ENCODE results near the gene OR1F1. TPM values are rescaled to one million over a fixed set of nuclear protein-coding genes. Genes with fewer than 3 reads are reported as not detected.

OR1F1 gene
- polyA plus RNA-seq, 1 of the 3 experiments (the other 2 are of a cell fraction), result 0.71 TPM

DNA sequence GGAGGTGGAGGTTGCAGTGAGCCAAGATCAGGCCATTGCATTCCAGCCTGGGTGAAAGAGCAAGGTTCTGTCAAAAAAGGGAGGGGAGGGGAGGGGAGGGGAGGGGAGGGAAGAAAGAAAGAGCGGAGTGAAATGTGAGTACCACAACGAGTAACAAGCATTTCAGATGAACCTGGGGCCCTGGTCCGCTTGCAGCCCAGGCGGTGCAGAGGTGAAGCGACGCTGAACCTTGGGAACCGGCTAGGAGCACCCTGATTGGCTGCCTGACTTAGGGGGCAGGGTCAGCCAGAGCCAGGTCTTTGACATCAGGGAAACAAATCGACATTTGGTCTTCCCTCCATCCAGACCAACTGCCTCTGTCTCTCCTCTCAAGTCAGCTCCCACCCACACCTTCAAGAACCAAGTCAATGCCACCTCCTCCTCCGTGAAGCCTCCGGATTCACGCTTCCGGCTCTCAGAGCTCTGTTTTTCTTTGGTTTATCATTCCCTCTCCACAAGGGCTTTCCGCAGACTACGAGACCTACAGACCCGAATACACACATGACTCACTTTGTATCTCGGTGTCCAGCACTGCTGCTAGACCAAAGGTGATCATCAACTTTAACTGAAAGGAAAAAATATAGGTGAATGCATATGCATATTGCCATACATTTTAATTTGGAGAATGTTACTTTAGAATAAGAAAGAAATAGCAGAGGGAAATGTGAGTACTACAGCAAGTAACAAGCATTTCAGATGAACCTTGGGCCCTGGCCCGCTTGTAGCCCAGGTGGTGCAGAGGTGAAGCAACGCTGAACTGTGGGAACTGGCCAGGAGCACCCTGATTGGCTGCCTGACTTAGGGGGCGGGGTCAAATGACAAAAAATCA lies 19.3 kb downstream of the OR1F1 start:
- H3F3A ChIP-seq (replicated peaks; ENCODE audit: insufficient read depth), result no peaks in the 10 kb centered on the region
- H3K79me2 ChIP-seq (ENCODE audit: insufficient read depth), result no peaks in the 10 kb centered on the region
- ChIA-PET CTCF (no interaction called here), POLR2A (interaction anchor here (0.6 kb wide), 1 partner anchor 29 kb away, joined by 3 read pairs; no protein-coding TSS in a partner anchor)
- WGBS (ENCODE audit: low lambda C conversion rate), result 32% methylated on average over 19 of the region's 19 CpGs
- H3K27me3 ChIP-seq (ENCODE audit: insufficient read depth), result no peaks in the 10 kb centered on the region
- H3K27ac ChIP-seq (ENCODE audit: low read depth in 2 of 2, low read length in 1 of 2), result no peak overlapping the region
- DNase-seq, result no peak
- peak overlapping the region in 1 of 2 experiments; percentile 23; a peak in 1 of 4 replicates for H3K4me3 ChIP-seq (ENCODE audit: low read depth in 2 of 2, low read length in 1 of 2)
- H3K9me2 ChIP-seq, result no peaks in the 10 kb centered on the region
- no peak overlapping the region for H2AFZ ChIP-seq (ENCODE audit: low read depth)
- H3K9ac ChIP-seq, result no peak overlapping the region
- H3K4me1 ChIP-seq (ENCODE audit: control insufficient read depth in 1 of 2, insufficient read depth in 2 of 2, low read depth in 1 of 2, low read length in 1 of 2), result no peaks in the 10 kb centered on the region
- TF ChIP-seq GATA2 (CRISPR knock-in tag; IDR thresholded peaks at IDR 0.05), result no peak
- no peak for TF ChIP-seq MXI1 (IDR thresholded peaks at IDR 0.05; ENCODE audit: low read depth, low read length)
- TF ChIP-seq TCF12 (IDR thresholded peaks at IDR 0.05), result no peak
- TF ChIP-seq, protein P1, sequence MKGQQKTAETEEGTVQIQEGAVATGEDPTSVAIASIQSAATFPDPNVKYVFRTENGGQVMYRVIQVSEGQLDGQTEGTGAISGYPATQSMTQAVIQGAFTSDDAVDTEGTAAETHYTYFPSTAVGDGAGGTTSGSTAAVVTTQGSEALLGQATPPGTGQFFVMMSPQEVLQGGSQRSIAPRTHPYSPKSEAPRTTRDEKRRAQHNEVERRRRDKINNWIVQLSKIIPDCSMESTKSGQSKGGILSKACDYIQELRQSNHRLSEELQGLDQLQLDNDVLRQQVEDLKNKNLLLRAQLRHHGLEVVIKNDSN (IDR thresholded peaks at IDR 0.05; ENCODE audit: borderline replicate concordance, low read depth), result no peak
- TF ChIP-seq YY1 (IDR thresholded peaks at IDR 0.05; ENCODE audit: low read depth), result no peak
- TF ChIP-seq ELF1 (IDR thresholded peaks at IDR 0.05), result no peak
- no peak for TF ChIP-seq JUND (IDR thresholded peaks at IDR 0.05)
- TF ChIP-seq NRF1 (IDR thresholded peaks at IDR 0.05; ENCODE audit: low read depth, low read length), result no peak
- no peak for TF ChIP-seq EP300 (IDR thresholded peaks at IDR 0.05; ENCODE audit: borderline replicate concordance in 1 of 2, low read depth in 1 of 2, low read length in 1 of 2)
- TF ChIP-seq CHD2 (IDR thresholded peaks at IDR 0.05; ENCODE audit: low read length, partially characterized antibody), result no peak
- TF ChIP-seq, protein P2, sequence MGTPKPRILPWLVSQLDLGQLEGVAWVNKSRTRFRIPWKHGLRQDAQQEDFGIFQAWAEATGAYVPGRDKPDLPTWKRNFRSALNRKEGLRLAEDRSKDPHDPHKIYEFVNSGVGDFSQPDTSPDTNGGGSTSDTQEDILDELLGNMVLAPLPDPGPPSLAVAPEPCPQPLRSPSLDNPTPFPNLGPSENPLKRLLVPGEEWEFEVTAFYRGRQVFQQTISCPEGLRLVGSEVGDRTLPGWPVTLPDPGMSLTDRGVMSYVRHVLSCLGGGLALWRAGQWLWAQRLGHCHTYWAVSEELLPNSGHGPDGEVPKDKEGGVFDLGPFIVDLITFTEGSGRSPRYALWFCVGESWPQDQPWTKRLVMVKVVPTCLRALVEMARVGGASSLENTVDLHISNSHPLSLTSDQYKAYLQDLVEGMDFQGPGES (IDR thresholded peaks at IDR 0.05; ENCODE audit: low read depth, low read length), result no peak
- TF ChIP-seq, protein P3, sequence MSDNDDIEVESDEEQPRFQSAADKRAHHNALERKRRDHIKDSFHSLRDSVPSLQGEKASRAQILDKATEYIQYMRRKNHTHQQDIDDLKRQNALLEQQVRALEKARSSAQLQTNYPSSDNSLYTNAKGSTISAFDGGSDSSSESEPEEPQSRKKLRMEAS (IDR thresholded peaks at IDR 0.05; ENCODE audit: low read depth), result no peak
- TF ChIP-seq, protein P4, sequence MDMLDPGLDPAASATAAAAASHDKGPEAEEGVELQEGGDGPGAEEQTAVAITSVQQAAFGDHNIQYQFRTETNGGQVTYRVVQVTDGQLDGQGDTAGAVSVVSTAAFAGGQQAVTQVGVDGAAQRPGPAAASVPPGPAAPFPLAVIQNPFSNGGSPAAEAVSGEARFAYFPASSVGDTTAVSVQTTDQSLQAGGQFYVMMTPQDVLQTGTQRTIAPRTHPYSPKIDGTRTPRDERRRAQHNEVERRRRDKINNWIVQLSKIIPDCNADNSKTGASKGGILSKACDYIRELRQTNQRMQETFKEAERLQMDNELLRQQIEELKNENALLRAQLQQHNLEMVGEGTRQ (IDR thresholded peaks at IDR 0.05; ENCODE audit: borderline replicate concordance, low read depth, low read length), result no peak
- no peak for TF ChIP-seq RAD21 (IDR thresholded peaks at IDR 0.05; ENCODE audit: low read length)
- no peak for TF ChIP-seq POLR2AphosphoS5 (IDR thresholded peaks at IDR 0.05; ENCODE audit: low read depth, low read length)
- no peak for TF ChIP-seq FOSL2 (IDR thresholded peaks at IDR 0.05; ENCODE audit: borderline replicate concordance, low read depth)
- TF ChIP-seq RXRA (IDR thresholded peaks at IDR 0.05; ENCODE audit: borderline replicate concordance, low read depth), result no peak
- TF ChIP-seq SIN3A (IDR thresholded peaks at IDR 0.05; ENCODE audit: borderline replicate concordance, low read depth, low read length), result no peak
- TF ChIP-seq FOXJ3 (CRISPR knock-in tag; IDR thresholded peaks at IDR 0.05), result no peak
- TF ChIP-seq GABPA (IDR thresholded peaks at IDR 0.05; ENCODE audit: low read depth), result no peak
- H3K36me3 ChIP-seq (replicated peaks in 1 of 2; ENCODE audit: control insufficient read depth in 1 of 2, insufficient read depth in 2 of 2, low read length in 1 of 2), result no peaks in the 10 kb centered on the region
- H3K9me3 ChIP-seq, result 0 out of 2 replicates have a peak, but pooled peaks cover 7% of the 10 kb centered on the region
- H3K4me2 ChIP-seq, result no peak overlapping the region
- no peaks in the 10 kb centered on the region for H4K20me1 ChIP-seq (ENCODE audit: insufficient read depth)
